Keratinocyte (primary cell): ENCODE data around the gene RBM17. TPM values are rescaled to one million over a fixed set of nuclear protein-coding genes. Genes with fewer than 3 reads are reported as not detected.

Experiments used
- DNase-seq: peaks from one replicate; pipeline ENCODE4 v3.0.0-alpha.2; 2011; ENCODE audit warnings: low read depth, missing footprints, low spot score
- FAIRE-seq: peaks from 2 replicates; lab custom pipeline; 2011; peaks lifted over from hg19 to GRCh38; lab: Jason Lieb, UNC
- H2AFZ ChIP-seq: 2 replicates; pipeline ENCODE4 v1.6.0; 2012; ENCODE audit warnings: low read length, control low read depth, inconsistent platforms; ENCODE audit not compliant: control insufficient read depth
- H3K27ac ChIP-seq: 2 replicates; pipeline ENCODE4 v1.5.1; 2011; ENCODE audit warnings: low read length; ENCODE audit not compliant: control insufficient read depth, insufficient read depth
- H3K27me3 ChIP-seq: 3 replicates; pipeline ENCODE4 v1.6.0; 2011; ENCODE audit warnings: low read length; ENCODE audit not compliant: control insufficient read depth, insufficient read depth; ENCODE audit errors: extremely low read depth
- H3K36me3 ChIP-seq, 2 experiments: 2 replicates in 1 of 2; 3 replicates in 1 of 2; pipeline ENCODE4 v1.5.1; 2011; ENCODE audit warnings: low read length in 2 of 2, mild to moderate bottlenecking in 1 of 2; ENCODE audit not compliant: control insufficient read depth in 2 of 2, insufficient read depth in 2 of 2; ENCODE audit errors: extremely low read depth in 1 of 2
- H3K4me1 ChIP-seq: 3 replicates; pipeline ENCODE4 v1.5.1; 2011; ENCODE audit warnings: low read length; ENCODE audit not compliant: control insufficient read depth, insufficient read depth; ENCODE audit errors: extremely low read depth
- H3K4me2 ChIP-seq: 3 replicates; pipeline ENCODE4 v1.6.0; 2011; ENCODE audit warnings: low read depth, low read length; ENCODE audit not compliant: control insufficient read depth, insufficient read depth; ENCODE audit errors: extremely low read depth
- H3K4me3 ChIP-seq, 3 experiments: fragments of 200-600 bp in 1 of 3; sonication (generic) in 1 of 3; 2 replicates in 2 of 3; 3 replicates in 1 of 3; pipeline ENCODE4 v1.5.1; 2011 to 2016; ENCODE audit warnings: low read length in 3 of 3, mild to moderate bottlenecking in 3 of 3, control low read depth in 2 of 3, inconsistent platforms in 1 of 3, low read depth in 1 of 3, mixed read lengths in 1 of 3, mixed run types in 1 of 3, moderate library complexity in 1 of 3; ENCODE audit not compliant: control insufficient read depth in 2 of 3, insufficient read depth in 2 of 3; ENCODE audit errors: extremely low read depth in 1 of 3
- H3K79me2 ChIP-seq: 2 replicates; pipeline ENCODE4 v1.6.0; 2012; ENCODE audit warnings: low read length; ENCODE audit not compliant: control insufficient read depth, insufficient read depth
- H3K9ac ChIP-seq: 3 replicates; pipeline ENCODE4 v1.6.0; 2011; ENCODE audit warnings: low read length; ENCODE audit not compliant: control insufficient read depth, insufficient read depth; ENCODE audit errors: extremely low read depth
- H3K9me1 ChIP-seq: 3 replicates; pipeline ENCODE4 v1.6.0; 2011; ENCODE audit warnings: low read length; ENCODE audit not compliant: control insufficient read depth, insufficient read depth; ENCODE audit errors: extremely low read depth
- H3K9me3 ChIP-seq: 2 replicates; pipeline ENCODE4 v1.5.1; 2012; ENCODE audit warnings: low read depth, low read length; ENCODE audit not compliant: control insufficient read depth
- H4K20me1 ChIP-seq: 3 replicates; pipeline ENCODE4 v1.6.0; 2011; ENCODE audit warnings: low read length; ENCODE audit not compliant: control insufficient read depth, insufficient read depth; ENCODE audit errors: extremely low read depth
- EZH2 ChIP-seq: IDR thresholded peaks from one replicate; pipeline ENCODE4 v1.6.1; 2012; ENCODE audit warnings: inconsistent platforms, mild to moderate bottlenecking, low read length, moderate library complexity
- dilution Hi-C: fragments of 300-500 bp; cut with MboI; formaldehyde crosslinking; loops from one replicate; pipeline ENCODE4 v1.7.0; 2020; ENCODE audit warnings: low sequenced_read_pairs; ENCODE audit not compliant: extremely low pct_ligation_motif_present
- polyA plus RNA-seq, 5 experiments: library from polyadenylated mRNA; depleted of rRNA in 3 of 5; stranded (reverse) in 3 of 5; stranded (forward) in 1 of 5; unstranded in 1 of 5; fragments of >200 nt; gene quantifications; 1 replicate in 1 of 5; 2 replicates in 3 of 5; 3 replicates in 1 of 5; pipeline versions ENCODE4 v1.2.1 to v1.2.3, GENCODE V29; 2011 to 2012; ENCODE audit warnings: missing spikeins in 2 of 5, low read depth in 1 of 5, low replicate concordance in 1 of 5
- TF ChIP-seq, protein P1 (sequence below), 3 experiments: IDR thresholded peaks in 1 of 3; conservative IDR thresholded peaks in 1 of 3; optimal IDR thresholded peaks in 1 of 3; 2 replicates in 2 of 3; 3 replicates in 1 of 3; pipeline versions ENCODE3 to v1.5.1; 2011; ENCODE audit warnings: low read length in 3 of 3, mild to moderate bottlenecking in 3 of 3, moderate library complexity in 2 of 3, control low read depth in 1 of 3, inconsistent platforms in 1 of 3; ENCODE audit not compliant: insufficient read depth in 2 of 3; ENCODE audit errors: extremely low read depth in 1 of 3

Gene RBM17
- polyA plus RNA-seq, 1 donor (not counting 4 experiments of a cell fraction or from before 2014, with no cell fraction given) = 54.8 TPM

DNA sequence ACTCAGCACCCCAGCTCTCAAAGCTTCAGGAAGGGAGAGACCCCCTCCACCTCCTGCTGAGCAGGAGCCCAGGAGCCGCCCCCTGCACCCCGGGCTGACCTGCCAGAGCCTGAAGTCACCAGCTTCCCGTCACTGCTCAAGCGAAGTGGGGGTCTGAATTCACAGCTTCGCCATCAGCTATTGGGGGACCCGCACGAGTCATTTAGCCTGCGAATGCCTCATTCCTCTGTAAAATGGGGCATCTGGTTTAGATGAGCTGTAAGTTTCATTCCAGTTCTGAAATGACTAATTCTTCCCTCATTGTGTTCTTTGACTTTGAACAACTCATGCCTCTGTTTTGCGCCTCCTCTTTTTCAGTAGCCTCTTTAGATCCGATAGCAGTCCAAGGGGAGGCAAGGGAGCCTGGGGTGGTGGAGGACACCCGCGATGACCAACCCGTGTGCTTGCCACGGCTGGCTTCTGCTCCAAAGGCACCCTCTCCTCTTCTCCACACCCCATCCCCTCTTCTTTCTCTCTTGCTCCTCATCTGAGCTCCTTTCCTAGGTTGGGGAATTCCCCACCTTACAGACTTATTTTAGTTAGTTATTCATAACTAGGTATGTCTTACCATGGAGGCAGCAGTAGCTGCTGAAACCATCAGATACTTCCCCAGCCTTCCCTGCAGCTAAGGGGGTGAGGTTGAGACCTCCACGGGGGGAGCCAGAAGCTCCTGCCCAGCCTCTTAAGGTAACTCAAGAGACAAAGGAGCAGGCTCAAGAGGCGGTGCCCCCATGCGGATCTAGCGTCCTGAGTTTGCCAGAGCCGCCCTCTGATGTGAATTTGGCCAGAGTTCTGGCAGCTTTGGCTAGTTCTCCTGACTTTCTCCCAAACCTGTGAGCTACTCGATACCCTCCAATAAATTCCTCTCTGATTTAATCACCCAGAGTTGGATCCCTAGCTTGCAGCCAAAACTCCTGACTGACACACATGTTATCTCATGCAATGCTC lies 47.7 kb downstream of the RBM17 start:
- Histone ChIP-seq H3K9ac (peak overlapping the region; percentile 45), H3K9me1 (no peaks in the 10 kb centered on the region), H3K79me2 (no peaks in the 10 kb centered on the region), H3K4me1 (peaks cover 13% of the 10 kb centered on the region), H3K27ac (peak overlapping the region; percentile 65), H2AFZ (peak overlapping the region; percentile 76), H3K4me3 (peak overlapping the region in 2 of 3 experiments; percentile 29 to 31), H4K20me1 (no peaks in the 10 kb centered on the region), H3K27me3 (peaks cover 5% of the 10 kb centered on the region), H3K4me2 (peak overlapping the region; percentile 78), H3K36me3 (no peaks in the 10 kb centered on the region), H3K9me3 (no peaks in the 10 kb centered on the region)
- peak; percentile 79 for FAIRE-seq
- dilution Hi-C loops = no loop called here
- TF ChIP-seq, protein P1, sequence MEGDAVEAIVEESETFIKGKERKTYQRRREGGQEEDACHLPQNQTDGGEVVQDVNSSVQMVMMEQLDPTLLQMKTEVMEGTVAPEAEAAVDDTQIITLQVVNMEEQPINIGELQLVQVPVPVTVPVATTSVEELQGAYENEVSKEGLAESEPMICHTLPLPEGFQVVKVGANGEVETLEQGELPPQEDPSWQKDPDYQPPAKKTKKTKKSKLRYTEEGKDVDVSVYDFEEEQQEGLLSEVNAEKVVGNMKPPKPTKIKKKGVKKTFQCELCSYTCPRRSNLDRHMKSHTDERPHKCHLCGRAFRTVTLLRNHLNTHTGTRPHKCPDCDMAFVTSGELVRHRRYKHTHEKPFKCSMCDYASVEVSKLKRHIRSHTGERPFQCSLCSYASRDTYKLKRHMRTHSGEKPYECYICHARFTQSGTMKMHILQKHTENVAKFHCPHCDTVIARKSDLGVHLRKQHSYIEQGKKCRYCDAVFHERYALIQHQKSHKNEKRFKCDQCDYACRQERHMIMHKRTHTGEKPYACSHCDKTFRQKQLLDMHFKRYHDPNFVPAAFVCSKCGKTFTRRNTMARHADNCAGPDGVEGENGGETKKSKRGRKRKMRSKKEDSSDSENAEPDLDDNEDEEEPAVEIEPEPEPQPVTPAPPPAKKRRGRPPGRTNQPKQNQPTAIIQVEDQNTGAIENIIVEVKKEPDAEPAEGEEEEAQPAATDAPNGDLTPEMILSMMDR (optimal IDR thresholded peaks at IDR 0.05 in 1 of 3, IDR thresholded peaks at IDR 0.05 in 1 of 3, conservative IDR thresholded peaks at IDR 0.05 in 1 of 3; ENCODE audit: extremely low read depth in 1 of 3, insufficient read depth in 2 of 3, low read length in 3 of 3) = peak in 2 of 3 experiments; percentile 8 to 45
- TF ChIP-seq EZH2 = no peak
- DNase-seq = no peak

- H3K9me1 ChIP-seq = no peaks in the 10 kb centered on the region
- DNase-seq = no peak
These were observed 49.6 kb downstream of the RBM17 start for GRCh38 chr10:6138456-6138855.

More at GRCh38 chr10:6138456-6138855, 49.6 kb downstream of the RBM17 start:
- Histone ChIP-seq H3K27me3 (peaks cover 8% of the 10 kb centered on the region), H3K79me2 (no peaks in the 10 kb centered on the region), H3K4me3 (no peak overlapping the region), H3K4me1 (peaks cover 13% of the 10 kb centered on the region), H4K20me1 (no peaks in the 10 kb centered on the region), H3K4me2 (no peak overlapping the region), H3K36me3 (no peaks in the 10 kb centered on the region), H2AFZ (no peak overlapping the region), H3K9ac (no peak overlapping the region), H3K27ac (no peak overlapping the region), H3K9me3 (no peaks in the 10 kb centered on the region)
- TF ChIP-seq, protein P1 (optimal IDR thresholded peaks at IDR 0.05 in 1 of 3, IDR thresholded peaks at IDR 0.05 in 1 of 3, conservative IDR thresholded peaks at IDR 0.05 in 1 of 3; ENCODE audit: extremely low read depth in 1 of 3, insufficient read depth in 2 of 3, low read length in 3 of 3) = no peak
- no peak for TF ChIP-seq EZH2
- FAIRE-seq = no peak
- dilution Hi-C loops = no loop called here
